HG03064 (cell line): Measurements from ENCODE around the gene LY86.

ENCODE experiments used
- ATAC-seq: cut with Tn5 transposase; IDR thresholded peaks from one replicate; pipeline ENCODE4 v1.9.1; 2021; ENCODE audit warnings: low read depth; ENCODE audit not compliant: unreplicated experiment

LY86 gene

DNA sequence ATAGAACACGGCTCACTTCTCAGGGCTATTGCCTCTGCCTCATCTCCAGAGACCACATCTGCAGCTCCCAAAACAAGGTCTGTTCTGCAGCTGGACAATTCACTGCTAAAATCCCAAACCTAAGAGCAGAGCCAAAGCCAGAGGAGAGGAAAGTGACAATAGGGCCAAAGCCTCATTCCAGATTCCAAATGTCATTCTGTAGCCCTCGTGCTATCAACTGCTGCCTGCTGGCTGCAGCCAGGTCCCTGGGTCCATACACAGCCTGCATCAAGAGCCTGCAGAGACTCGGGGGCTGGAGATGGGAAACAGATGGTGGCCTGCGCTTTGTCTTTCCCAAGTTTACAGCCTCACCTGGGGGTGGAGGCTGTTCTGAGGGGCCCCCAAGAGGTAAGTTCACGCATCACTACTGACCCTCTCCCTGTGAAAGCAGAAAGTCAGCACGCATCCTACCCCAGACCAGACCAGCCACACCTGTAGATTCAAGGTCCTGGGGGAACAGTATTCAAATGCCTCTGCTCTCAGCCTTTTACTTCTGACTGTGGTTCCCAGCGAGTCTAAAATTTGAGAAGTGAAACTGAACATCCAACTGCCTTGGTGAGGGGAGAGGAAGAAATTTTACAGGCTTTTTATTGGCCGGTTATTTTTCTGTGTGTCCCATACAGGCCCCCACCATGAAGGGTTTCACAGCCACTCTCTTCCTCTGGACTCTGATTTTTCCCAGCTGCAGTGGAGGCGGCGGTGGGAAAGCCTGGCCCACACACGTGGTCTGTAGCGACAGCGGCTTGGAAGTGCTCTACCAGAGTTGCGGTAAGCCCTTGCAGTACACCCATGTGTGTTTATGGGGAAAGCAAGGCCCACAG, at the start of gene LY86:
Gene LY86 (plus strand): TSS at position 657 of the 860 bp plus-strand sequence. CDS start 15 bp downstream, at position 672.
- ATAC-seq = peak; percentile 47

DNA sequence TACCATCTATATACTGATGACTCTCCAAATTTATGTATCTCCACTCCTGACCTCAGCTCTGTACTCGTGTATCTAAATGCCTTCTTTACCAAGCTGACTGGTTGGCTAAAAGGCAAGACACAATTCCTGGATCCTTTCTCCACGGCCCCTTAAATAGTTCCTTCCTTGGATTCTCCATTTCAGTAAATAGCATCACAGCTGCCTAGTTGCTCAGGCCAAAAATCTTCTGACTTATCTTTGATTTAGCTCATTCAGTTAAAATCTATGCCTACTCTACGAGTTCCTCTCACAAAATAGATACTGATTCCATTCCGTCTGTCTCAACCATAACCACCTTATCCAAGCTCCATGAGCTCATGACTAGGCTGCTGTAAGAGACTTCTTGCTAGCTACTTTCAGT, 49.5 kb upstream of the LY86 start:
- ATAC-seq = no peak

DNA sequence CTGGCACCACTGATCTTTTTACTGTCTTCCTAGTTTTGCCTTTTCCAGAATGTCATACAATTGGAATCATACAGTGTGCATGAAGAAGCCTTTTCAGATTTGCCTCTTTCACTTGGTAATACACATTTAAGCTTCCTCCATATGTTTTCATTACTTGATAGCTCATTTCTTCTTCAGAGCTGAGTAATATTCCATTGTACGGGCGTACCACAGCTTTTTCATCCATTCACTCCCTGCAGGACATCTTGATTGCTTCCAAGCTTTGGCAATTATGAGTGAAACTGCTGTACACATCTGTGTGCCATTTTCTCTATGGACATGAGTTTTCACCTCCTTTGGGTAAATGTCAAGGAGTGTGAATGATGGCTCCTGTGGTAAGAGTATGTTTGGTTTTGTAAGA, 46.2 kb upstream of the LY86 start:
- no peak for ATAC-seq

DNA sequence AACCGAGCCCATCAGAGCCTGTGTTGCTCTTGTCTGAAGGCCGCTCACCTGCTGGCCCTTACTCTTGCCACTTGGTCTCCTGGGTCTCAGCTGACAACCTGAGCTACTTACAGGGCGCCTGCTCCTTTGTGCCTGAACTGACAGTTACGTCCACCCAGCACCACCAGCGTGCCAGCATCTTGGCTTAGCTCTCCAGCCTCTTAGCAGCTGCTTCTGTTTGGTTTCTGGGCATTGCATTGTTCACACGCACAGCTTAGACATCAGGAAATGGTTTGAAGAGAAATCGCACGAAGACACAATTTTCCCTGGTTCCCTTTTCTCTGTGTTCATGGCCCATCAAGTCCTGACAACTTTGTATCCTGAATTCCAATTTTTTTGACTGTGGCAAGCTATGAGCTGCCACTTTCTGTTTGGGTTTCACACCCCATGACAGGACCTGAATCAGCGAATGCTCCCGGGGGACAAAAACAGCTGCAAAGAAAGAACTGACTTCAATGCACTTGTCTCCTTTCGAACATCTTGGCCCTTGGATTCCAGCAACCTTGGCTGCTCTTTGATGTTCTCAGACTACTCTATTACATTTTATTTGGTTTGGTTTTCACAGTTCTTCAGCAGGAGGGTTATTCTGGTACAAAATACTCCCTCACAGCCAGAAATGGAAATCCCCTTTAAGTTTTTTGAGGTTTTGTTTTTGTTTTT, 45.2 kb upstream of the LY86 start:
- ATAC-seq = no peak

GRCh38 chr6:6545616-6546317, 42.8 kb upstream of the LY86 start:
- ATAC-seq = no peak

DNA sequence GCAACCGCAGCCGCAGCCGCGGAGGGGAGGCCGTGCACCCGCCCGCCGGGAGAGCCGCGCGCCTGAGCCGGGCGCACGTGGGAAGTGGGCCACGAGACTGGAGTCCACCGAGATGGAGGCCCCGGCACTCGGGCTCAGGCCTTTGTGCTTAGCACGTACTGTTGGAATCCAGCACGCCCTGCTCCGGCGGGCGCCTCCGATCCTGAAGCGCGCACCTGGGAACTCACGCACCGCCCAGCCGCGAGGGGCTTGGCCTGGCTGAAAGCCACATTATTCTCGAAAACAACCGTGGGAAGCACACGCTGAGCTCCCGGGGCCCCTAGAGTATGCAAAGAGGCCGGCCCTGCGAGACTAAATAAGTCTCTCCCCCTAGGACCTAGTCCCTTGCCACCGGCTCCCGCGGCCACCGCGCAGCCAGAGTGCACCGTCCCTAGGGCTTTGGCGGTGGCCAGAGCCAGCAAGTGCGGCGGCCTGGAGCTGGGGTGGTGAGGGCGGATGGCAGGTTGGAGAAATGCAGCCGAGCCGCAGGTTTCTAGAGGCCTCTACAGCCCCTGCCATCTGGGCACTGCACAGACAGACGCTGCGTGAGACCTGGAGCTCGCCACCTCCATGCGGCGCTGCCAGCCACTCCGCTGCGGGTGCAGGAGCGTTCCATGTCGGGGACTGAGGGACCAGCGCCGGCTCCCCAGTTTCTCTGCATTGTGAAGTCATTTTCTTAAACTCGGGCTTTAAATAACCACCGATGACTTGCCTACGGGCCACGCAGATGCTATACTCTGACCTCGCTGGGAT, 42.0 kb upstream of the LY86 start:
- peak; percentile 55 for ATAC-seq

DNA sequence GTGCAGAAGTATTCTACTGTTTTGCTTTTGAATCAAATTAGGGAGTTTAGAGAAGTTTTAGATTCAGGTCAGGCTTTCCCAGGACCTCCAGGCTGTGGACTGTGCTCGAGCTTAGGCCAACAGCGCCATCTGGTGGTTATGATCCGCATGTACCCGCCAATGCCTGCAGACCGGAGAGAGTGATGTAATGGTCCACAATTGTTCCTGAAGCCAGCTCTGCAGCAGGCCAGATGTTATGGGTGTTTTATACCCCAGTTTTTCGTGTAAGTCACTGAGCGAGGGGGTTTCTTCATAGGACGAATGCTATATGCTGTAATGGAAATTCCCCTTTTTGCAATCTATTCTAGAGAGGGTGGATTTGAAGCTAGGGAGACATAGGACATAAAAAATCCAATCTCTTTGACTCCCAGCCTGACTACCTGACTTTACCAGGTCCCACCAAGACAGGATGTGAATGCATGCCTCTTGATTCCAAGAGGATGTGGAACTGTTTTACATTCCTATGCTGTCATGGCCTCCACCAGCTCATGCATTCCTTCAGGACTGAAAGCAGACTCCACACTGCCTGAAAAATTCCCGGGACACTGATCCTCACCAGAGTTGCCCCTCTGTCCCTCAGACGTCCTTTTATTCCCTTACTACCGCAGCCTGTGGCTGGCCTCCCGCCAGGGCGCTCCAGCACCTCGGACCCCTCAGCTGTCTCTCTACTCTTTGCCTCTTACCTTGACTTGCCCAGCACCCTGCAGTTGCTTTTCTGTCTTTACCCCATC, 41.2 kb upstream of the LY86 start:
- peak; percentile 63 for ATAC-seq

DNA sequence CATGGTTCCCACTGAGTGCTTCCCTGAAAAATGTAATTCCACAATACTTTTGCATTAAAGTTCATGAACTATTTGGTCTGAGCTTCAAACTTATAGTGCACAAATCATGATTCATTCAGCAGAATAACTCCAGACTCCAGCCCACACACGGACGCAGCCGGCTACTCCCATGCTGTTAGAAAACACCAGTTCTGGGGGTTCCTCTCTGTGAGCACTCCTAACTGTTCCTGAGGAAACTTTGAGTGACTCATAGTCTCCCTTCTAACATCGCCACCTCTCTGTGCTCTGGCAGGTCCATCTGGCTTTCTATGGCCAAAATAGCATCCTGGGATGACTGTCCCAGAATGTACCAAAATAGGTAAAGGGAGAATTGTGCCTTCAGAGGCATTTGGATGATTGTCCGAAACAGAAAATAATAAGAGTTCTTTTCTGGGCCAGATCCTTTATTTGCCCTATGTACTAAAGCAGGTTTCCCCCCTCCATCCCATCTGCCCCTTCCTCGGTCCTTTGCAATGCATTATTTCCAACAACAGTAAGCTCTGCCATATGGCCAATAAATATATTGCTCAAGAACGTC, 32.3 kb upstream of the LY86 start:
- ATAC-seq = no peak

- ATAC-seq = no peak
Observed at GRCh38 chr6:6556738-6557503, 31.6 kb upstream of the LY86 start.

GRCh38 chr6:6557504-6557839, 31.0 kb upstream of the LY86 start:
- ATAC-seq = no peak

- no peak for ATAC-seq
Observed at GRCh38 chr6:6557886-6558285, 30.6 kb upstream of the LY86 start.

- ATAC-seq = no peak
Observed at GRCh38 chr6:6559994-6560570, 28.4 kb upstream of the LY86 start.

DNA sequence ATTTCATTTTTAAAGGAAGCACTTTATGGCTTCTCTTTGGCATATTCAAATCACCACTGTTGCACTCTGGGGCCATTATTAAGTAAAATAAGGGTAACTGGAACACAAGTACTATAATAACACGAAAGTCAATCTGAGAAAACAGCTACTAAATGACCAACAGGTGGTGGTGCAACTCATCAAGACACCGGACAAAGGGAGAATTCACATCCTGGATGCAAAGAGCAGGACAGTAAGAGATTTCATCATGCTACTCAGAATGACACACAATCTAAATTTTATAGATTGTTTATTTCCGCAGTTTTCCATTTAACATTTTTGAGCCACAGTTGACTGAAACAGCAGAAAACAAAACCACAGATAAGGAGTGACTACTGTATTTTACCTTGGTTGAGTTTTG, 27.6 kb upstream of the LY86 start:
- ATAC-seq = no peak

DNA sequence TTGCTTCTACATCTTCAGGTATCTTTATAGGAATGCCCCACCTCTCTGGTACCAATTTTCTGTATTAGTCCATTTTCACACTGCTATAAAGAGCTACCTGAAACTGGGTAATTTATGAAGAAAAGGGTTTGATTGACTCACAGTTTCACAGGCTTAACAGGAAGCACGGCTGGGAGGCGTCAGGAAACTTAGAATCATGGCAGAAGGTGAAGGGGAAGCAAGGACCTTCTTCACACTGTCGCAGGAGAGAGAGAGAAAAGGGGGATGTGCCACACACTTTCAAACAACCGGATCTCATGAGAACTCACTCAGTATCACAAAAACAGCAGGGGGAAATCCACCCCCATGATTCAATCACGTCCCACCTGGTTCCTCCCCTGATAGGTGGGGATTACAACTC, 24.4 kb upstream of the LY86 start:
- no peak for ATAC-seq

- no peak for ATAC-seq
Observed at GRCh38 chr6:6565069-6565468, 23.5 kb upstream of the LY86 start.

GRCh38 chr6:6565488-6565887, 23.0 kb upstream of the LY86 start:
- ATAC-seq = no peak

GRCh38 chr6:6566766-6567165, 21.8 kb upstream of the LY86 start:
- ATAC-seq = no peak

- ATAC-seq = no peak
Observed at GRCh38 chr6:6569096-6569810, 19.3 kb upstream of the LY86 start.
